AG10803 (cell line): ENCODE results near the gene DDX47.
"Not testable (repeated sequence)": the region's sequence is repeated elsewhere in the genome, so short reads cannot be mapped to it uniquely, and the experiment has no call there.

Source experiments
- DNase-seq: peaks from one replicate; pipeline ENCODE4 v3.0.0; 2010; ENCODE audit warnings: low read depth
- H3K4me3 ChIP-seq: 2 replicates; pipeline ENCODE4 v1.5.1; 2011; ENCODE audit warnings: mild to moderate bottlenecking, low read length, control low read depth
- CTCF ChIP-seq: conservative IDR thresholded peaks from 2 replicates; pipeline ENCODE4 v1.5.1; 2011; ENCODE audit warnings: mild to moderate bottlenecking, low read length, control low read depth, inconsistent platforms

The DDX47 gene

GRCh38 chr12:12823300-12823699 lies 10.2 kb downstream of the DDX47 start:
- H3K4me3 ChIP-seq = no peak overlapping the region
- DNase-seq = peak; percentile 72
- no peak for TF ChIP-seq CTCF

- TF ChIP-seq CTCF = no peak
- no peak overlapping the region for H3K4me3 ChIP-seq
- DNase-seq = no peak
These were observed 10.7 kb downstream of the DDX47 start for GRCh38 chr12:12823811-12824210.

- no peak overlapping the region for H3K4me3 ChIP-seq
- TF ChIP-seq CTCF = no peak
- DNase-seq = no peak
These were observed 22.4 kb downstream of the DDX47 start for GRCh38 chr12:12835378-12836146.

- no peak overlapping the region for H3K4me3 ChIP-seq
- DNase-seq = no peak
- no peak for TF ChIP-seq CTCF
These were observed 23.4 kb downstream of the DDX47 start for GRCh38 chr12:12836571-12836970.

GRCh38 chr12:12837025-12837812 lies 24.1 kb downstream of the DDX47 start:
- no peak overlapping the region for H3K4me3 ChIP-seq
- peak; percentile 71 for TF ChIP-seq CTCF
- DNase-seq = peak; percentile 72

- TF ChIP-seq CTCF = no peak
- H3K4me3 ChIP-seq = no peak overlapping the region
- no peak for DNase-seq
These were observed 24.6 kb downstream of the DDX47 start for GRCh38 chr12:12837813-12838153.

GRCh38 chr12:12839003-12839395 lies 25.9 kb downstream of the DDX47 start:
- DNase-seq = no peak
- no peak for TF ChIP-seq CTCF
- H3K4me3 ChIP-seq = no peak overlapping the region

GRCh38 chr12:12839439-12839838 lies 26.3 kb downstream of the DDX47 start:
- H3K4me3 ChIP-seq, DNase-seq: not testable (repeated sequence)
